HL-60/S4 treated with phorbol 12-myristate 13-acetate at 8.2 ng/mL for 4 days and 3 days (cell line): ENCODE results near the gene DENND1A.

Experiments used
- in situ Hi-C: fragments of 300-500 bp; cut with MboI; formaldehyde crosslinking; loops from 2 replicates; pipeline ENCODE4 v1.15.0; 2022; ENCODE audit warnings: low sequenced_read_pairs

The DENND1A gene

DNA sequence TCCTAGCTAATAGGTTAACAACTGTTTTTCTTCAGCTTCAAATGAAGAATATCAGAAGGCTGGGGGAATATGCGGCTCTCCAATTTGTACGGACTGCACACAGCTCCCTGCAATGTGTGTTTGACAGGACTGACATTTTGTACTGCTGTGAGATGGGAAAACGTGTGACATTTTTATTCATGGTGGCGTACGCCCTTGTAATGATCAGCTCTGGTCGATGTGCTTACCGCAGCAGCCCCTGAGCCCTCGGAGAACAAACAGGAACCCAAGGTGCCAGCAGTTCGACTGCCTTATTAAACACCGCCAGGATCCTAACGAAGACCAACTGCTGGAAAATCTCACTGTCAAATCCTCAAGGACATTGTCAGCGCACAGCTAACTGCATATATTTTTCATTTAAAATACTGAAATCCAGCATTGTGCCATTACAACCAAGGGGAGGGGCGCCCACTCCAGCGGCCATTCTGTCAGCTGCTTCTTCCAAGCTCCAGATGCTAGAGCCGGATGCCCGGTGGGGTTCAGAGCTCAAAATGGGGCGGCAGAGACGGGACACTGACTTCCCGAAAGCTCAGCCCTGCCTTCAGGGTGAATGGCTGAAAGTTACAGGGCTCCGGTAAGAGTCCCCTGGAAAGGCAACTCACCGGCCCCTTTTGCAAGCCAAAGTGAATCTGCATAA, 507.2 kb downstream of the DENND1A start:
- in situ Hi-C loops, result no loop called here

GRCh38 chr9:123421801-123422455, 508.0 kb downstream of the DENND1A start:
- in situ Hi-C loops, result no loop called here

GRCh38 chr9:123421186-123421585, 508.7 kb downstream of the DENND1A start:
- in situ Hi-C loops, result no loop called here

- in situ Hi-C loops, result no loop called here
These were observed 509.3 kb downstream of the DENND1A start for GRCh38 chr9:123420592-123421111.

GRCh38 chr9:123419721-123420591, 510.0 kb downstream of the DENND1A start:
- in situ Hi-C loops, result no loop called here

- in situ Hi-C loops, result no loop called here
These were observed 510.8 kb downstream of the DENND1A start for GRCh38 chr9:123419091-123419490.

DNA sequence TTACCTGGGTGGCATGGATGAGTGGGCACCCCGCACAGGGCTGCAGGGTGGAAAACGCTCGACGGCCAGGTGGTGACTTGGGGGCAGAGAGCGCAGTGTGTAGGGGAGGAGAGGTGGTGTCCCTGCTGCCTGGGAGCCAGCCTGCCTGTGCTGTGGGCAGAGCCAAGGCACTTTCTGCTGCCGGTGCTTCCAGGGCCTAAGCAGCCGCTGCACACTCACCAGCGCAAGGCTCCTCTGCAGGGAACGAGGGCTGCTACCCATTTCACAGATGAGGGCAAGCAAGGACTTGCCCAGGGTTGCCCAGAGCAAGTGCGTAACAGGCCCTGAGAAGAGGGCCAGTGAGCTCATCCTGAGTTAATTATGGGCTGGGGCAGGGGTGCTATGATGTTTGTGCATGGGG, 511.4 kb downstream of the DENND1A start:
- in situ Hi-C loops, result no loop called here

GRCh38 chr9:123418052-123418430, 511.9 kb downstream of the DENND1A start:
- in situ Hi-C loops, result no loop called here

DNA sequence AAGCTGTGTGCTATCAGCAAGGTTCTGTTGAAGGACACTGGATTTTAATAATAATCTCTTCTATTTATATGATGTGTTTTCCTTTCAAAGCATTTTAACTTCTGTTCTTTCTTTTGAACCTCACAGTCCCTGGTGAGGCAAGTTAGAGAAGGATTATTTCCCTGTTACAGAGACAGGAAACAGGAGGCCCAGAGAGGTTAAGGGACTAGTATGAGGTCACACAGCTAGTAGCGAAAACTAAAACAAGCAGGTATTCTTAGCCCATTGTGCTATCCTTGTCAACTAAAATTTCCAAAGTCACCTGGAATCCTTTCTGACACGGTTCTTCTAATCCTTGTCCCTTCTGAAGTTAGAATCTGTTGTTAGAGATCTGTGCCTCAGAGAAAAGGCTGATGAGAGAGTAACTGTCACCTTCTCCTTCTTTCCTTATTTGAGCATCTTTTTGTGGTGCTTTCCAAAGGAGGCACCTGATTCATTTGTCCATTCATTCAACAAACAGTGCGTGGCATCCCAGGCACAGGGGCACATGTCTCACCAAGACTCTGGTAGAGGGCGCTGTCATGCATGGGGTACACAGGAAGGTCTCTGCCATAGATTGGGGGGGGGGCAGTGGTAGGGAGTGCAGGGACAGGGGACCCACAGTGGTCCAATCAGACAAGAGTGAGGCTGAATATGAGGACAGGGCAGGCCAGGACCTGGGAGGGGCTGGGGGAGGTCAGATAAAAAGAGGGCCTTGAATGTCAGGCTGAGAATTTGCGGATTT, 512.5 kb downstream of the DENND1A start:
- in situ Hi-C loops, result no loop called here

DNA sequence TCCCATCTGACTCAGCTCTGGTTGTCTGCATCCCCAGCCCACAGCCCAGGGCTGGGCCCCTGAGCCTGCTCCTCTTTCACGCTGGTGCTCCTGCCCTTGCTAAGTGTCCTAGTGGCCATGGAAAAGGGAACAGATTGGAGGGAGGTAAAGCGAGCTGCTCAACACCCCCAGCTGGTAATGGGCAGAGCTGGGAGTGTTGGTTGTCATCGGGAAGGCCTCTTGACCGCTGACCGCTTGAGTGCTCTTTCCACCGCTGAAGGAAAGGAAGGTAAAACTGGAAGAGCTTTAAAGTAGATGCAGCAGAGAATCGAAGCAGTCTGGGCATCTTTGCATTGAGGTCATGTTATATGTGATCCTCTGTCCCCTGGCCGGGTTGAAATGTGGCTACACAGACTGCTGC, 513.8 kb downstream of the DENND1A start:
- in situ Hi-C loops, result no loop called here

DNA sequence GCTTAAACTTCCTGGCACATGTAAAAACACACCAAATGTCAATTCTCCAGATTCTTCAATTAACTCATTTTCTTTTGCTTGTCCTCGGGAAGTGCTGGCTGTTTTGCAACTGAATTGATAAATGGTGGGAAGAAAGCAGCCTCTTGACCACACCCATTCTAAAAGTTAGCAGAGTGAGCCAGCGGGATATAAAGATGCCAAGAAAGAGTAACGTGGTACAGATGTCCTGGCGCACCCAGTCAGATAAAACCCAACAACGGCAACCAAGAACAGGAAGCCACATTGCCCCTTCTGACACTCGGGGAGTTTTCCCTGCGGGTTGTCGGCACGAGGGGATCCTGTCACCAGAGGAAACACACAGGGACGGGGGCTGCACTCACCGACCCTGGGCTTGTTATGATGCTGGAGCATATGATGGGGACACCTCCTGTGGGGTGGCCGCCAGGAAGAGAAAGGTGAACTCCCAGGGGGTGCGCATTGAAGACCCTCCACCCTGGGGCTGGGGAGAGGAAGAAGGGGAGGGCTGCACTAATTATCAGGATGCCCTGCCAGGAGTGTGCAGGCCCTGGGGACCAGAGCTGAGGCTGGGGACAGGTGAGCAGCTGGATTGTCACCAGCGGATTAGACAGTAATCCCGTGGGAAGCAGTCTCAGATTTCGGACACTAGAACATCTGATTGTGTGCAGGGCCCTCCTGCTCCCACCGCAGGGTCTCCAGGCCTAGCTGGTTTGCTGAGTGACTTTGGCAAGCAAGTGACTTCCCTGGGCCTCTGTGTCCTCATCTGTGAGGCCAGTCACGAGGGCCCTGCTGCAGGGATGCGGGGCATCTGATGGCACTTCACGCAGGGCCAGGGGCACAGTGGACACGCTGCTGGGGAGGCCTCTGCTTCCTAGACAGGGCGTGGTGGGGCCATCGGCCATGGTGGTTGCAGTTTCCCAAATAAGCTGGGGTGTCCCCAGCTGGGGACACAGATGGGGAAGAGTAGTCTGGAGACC, 514.7 kb downstream of the DENND1A start:
- in situ Hi-C loops, result no loop called here

DNA sequence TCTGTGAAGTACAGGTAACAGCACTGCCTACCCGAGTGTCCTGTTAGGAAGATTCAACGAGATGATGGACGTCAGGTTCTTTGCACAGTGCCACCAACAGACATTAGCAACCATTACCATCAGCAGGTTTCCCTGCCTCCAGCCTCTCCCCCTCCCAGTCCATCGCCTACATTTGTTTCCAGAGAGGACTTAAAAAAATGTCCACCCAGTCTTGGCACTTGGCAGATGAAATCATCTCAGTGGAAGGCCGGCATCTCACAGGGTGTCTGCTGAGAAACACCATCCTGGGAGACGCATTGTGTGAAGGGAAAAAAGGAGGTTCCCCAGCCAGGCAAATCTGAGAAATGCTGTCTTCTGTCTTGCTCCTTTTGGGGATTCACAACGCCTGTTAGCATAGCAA, 515.7 kb downstream of the DENND1A start:
- in situ Hi-C loops, result no loop called here

- in situ Hi-C loops, result no loop called here
These were observed 517.6 kb downstream of the DENND1A start for GRCh38 chr9:123412171-123412820.

DNA sequence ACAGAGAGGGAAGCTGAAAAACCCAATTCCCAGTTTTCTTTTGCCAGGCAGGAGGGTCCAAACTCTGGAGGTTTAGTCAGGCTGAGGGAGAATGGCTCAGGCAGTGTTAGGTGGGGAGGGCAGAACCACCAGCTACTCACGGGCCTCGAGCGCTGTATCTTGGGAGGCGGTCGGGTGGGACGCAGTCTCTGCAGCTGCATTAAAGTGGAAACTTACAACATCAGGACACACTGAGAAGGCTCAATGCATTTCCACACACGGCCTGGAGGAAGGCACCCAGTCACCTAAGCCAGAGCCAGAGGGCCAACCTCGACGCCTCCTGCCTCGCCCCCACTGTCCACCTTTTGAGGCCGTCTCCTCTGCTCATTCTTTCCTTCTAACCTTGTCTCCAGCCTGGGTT, 518.3 kb downstream of the DENND1A start:
- in situ Hi-C loops, result no loop called here

- in situ Hi-C loops, result no loop called here
These were observed 518.7 kb downstream of the DENND1A start for GRCh38 chr9:123411191-123411590.

DNA sequence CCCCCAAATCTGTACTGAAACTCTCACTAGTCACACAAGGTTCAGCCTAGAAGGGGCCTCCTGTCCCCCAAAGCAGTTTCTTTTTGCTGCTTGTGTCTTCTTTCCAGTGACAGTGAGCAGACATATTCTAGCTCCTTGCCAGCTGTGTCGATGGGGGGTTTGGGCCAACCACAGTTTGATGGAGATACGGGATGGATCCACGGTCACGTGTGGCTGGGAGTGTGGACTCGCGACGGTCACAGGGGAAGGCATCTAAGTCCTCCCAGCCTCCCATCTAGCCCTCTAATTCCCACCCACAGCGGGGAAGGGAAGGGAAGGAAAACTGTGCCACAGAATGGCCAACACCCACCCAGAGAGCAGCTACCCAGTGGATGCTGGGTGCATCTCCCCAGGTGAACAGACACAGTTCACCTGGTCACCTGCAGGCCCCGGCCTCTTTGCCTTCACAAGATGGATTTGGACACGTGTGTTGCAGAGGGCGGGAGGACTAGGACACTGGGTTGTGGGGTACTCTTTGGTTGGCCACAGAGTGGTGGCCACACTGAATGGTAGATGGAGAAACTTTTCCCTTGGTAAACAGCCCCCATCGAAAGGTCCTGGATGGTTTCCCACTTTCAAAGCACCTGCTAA, 519.5 kb downstream of the DENND1A start:
- in situ Hi-C loops, result no loop called here

DNA sequence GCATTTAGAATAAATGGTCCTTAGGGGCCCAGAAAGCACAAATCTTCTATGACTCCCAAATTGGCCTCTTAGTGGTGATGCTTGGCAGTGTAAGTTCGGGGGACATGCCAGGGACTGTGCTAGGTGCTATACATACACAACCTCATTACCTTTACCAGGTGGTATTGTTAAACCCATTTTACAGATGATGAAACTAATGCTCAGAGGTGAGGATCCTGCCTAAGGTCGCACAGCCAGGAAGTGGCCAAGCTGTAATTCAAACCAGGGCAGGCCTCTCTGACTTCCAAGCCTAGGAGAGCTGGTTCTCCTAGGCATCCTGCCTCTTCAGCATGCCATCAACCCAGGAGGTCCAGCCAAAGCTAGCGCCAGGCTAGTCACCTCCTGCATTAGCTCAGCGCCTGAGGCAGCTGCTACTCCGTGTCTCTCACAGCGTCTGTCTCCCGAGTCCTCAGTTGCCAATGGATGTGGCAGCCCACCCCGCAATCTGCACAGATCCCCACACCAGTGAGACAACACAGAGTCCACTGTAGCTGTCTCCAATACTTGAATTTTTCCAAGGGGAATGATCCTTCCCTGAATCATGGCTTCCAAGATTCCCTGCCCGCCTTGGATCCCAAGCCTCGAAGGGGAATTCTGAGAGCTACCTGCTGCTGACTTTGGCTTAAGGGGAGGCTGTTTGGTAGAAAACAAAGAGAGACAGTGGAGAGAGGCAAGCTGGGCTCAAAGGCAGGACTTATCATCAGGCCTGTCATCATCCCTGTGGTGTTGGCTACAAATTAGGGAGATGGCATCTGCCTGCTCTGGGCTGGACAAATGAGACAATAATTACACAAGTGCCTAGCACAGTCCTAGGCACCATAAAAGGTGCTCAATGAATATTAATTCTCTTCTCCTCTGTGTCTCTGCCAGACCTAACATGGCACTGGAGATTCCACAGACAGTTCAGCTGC, 521.3 kb downstream of the DENND1A start:
- in situ Hi-C loops, result no loop called here
